ENCODE measurements around the gene C6orf132.

Gene C6orf132

GRCh38 chr6:42068872-42069522, 73.4 kb downstream of the C6orf132 start:
- no peak for DNase-seq

DNA sequence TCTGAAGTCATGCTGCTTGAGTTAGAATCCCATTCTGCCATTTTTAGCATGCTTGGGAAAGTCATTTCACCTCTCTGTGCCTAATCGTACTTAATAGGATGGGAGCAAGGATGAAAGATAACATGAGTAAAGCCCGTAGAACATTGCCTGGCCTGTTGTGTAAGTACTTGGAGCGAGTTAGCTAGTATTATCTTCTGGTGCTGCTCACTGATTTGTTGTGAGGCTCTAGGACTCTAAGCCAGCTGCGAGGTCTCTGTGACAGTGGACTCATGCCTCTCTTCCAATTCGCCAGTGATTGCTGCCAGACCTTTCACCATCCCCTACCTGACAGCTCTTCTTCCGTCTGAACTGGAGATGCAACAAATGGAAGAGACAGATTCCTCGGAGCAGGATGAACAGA, 74.2 kb downstream of the C6orf132 start:
- no peak for DNase-seq

GRCh38 chr6:42066156-42066675, 76.2 kb downstream of the C6orf132 start:
- no peak for DNase-seq

GRCh38 chr6:42059743-42060142, 82.7 kb downstream of the C6orf132 start:
- DNase-seq: no peak

DNA sequence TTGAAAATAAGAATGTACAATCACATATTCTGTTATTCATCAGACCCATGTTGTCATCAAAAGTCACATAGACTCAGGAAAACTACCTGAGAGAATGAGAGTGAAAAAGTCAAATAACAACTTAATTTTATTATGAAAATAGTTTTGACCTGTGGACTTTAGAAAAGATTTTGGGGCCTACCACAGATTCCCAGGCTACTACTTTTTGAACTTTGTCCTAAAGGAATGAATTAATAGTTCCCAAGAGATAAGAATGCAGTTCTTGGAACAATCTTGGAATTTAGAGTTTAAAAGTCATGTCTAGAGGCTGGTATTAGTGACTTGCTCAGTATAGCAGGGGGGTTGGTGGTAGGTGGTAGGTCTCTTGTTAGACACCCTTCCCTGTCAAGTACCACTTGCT, 88.8 kb downstream of the C6orf132 start:
- DNase-seq: no peak

GRCh38 chr6:42051268-42051653, 91.2 kb downstream of the C6orf132 start:
- DNase-seq: no peak

Data from NCI-H1417 treated with DMSO at 0.1 percent for 48 hours (cell line).